Muscle layer of duodenum (tissue), 2 donors: Measurements from ENCODE around the gene SYAP1.
"Not testable (repeated sequence)": the region's sequence is repeated elsewhere in the genome, so short reads cannot be mapped to it uniquely, and the experiment has no call there.

ENCODE experiments used
- H3K27ac ChIP-seq: one replicate; pipeline ENCODE4 v1.7.0; 2013; ENCODE audit warnings: mild to moderate bottlenecking, low read length
- H3K27me3 ChIP-seq: one replicate; pipeline ENCODE4 v1.7.0; 2013; ENCODE audit warnings: low read depth, mild to moderate bottlenecking, control low read depth, low read length
- H3K36me3 ChIP-seq, 2 donors: one replicate each; pipeline ENCODE4 v1.7.0; 2013; ENCODE audit warnings: low read length in 2 of 2, control low read depth in 1 of 2, mild to moderate bottlenecking in 1 of 2; ENCODE audit not compliant: insufficient read depth in 2 of 2, control insufficient read depth in 1 of 2
- H3K4me1 ChIP-seq, 2 donors: one replicate each; pipeline ENCODE4 v1.7.0; 2013; ENCODE audit warnings: low read length in 2 of 2, mild to moderate bottlenecking in 2 of 2, control low read depth in 1 of 2, moderate library complexity in 1 of 2; ENCODE audit not compliant: insufficient read depth in 2 of 2, control insufficient read depth in 1 of 2
- H3K4me3 ChIP-seq, 2 donors: one replicate each; pipeline ENCODE4 v1.7.0; 2013; ENCODE audit warnings: low read length in 2 of 2, low read depth in 1 of 2, mild to moderate bottlenecking in 1 of 2
- H3K9me3 ChIP-seq, 2 donors: one replicate each; pipeline ENCODE4 v1.7.0; 2013; ENCODE audit warnings: low read length in 2 of 2, control low read depth in 1 of 2, mild to moderate bottlenecking in 1 of 2; ENCODE audit not compliant: control insufficient read depth in 1 of 2
- donor health status: healthy.

The SYAP1 gene

DNA sequence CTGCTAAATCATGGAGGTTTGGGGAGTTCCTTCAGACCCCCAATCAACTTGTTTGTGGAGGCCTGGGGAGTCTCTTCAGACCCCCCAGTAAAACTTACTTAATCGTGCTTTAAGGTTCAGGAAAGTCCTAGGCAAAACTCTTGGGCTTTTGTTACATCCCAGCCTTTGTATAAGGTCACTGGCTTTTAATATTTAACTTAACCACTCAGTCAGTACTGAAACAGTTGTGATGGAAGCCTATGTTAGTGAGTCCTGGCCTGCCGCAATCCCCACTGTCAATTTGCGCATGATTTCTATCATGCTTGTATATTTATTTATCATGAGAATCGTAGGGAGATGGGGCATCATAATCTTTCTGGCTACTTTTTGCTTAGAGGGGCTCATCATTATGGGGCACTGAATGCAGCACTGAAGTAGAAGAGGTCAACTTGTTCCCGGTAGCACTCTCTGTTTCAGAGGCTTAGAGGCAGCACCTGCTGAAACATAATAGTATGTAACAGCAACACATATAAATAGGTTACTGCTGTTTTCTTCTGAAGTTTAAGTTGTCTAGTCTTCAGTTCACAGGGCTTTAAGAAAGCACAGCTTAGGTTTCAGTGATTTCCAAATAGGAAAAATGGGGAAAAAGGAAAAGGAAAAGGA is 7.1 kb downstream of the SYAP1 start:
- H3K27ac ChIP-seq, H3K4me3 ChIP-seq, H3K36me3 ChIP-seq, H3K9me3 ChIP-seq, H3K4me1 ChIP-seq, H3K27me3 ChIP-seq: not testable (repeated sequence)

DNA sequence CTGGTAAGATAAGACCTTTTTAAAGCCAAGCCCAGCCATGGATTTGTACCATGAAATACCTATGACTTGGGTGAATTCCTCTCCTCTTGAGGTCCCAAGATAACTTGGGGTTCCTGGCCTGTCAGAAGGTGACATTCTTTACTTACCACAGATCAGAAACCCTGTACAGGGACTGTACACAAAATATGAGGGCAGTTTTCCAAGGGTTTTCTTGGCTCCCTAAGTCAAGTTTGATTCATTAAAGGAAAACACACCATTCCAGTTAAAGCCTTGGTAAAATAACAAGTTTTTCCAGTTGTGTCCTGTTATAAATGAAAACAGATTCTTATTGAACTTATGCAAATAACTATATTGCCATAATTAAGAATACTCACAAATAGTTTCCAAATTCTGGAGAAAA is 8.2 kb downstream of the SYAP1 start:
- H3K4me3 ChIP-seq = no peak overlapping the region
- no peaks in the 10 kb centered on the region for H3K9me3 ChIP-seq
- H3K36me3 ChIP-seq = no peaks in the 10 kb centered on the region
- no peak overlapping the region for H3K27ac ChIP-seq
- peaks cover 0 to 3% of the 10 kb centered on the region in 2 donors for H3K4me1 ChIP-seq
- no peaks in the 10 kb centered on the region for H3K27me3 ChIP-seq

DNA sequence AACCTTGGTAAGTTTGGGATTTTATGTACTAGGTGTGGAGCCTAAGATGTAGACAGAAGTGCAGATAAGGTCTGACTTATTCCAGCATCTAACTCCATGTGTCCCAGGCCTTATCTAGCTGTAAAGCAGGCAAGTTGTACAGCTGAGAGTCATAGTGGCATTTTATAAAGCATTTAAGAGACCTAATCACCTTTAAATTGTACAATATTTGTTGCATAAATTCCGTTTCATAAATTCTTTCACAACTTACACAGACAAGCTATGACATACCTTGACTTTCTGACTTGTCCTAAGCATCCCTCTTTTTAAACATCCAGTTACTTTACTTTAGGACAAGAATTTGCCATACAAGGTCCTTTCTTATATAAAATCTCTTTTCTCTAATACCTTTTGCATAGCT is 11.0 kb downstream of the SYAP1 start:
- Histone ChIP-seq H3K27me3 (no peaks in the 10 kb centered on the region), H3K4me1 (no peaks in the 10 kb centered on the region), H3K36me3 (no peaks in the 10 kb centered on the region), H3K9me3 (no peaks in the 10 kb centered on the region), H3K4me3 (no peak overlapping the region), H3K27ac (no peak overlapping the region)

DNA sequence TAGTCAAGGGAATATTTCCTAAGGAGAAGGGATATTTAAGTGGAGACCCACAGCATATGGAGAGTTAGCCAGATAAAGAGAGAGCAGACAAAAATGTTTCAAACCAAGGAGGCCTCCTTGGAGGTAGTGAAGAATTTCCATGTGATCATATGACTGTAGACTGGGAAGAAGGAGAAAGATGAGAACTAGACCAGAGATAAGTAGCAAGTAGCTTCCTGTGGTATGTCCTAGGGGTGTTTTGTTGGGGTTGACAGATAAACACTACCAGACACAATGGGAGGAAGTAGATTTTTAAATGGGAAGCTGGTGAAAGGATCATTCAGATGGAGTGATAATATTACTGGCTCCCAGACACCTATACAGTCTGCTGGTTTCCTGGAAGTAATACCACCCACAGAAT is 13.6 kb downstream of the SYAP1 start:
- Histone ChIP-seq H3K27ac (no peak overlapping the region), H3K4me3 (no peak overlapping the region), H3K4me1 (no peaks in the 10 kb centered on the region), H3K9me3 (no peaks in the 10 kb centered on the region), H3K27me3 (no peaks in the 10 kb centered on the region), H3K36me3 (peaks cover 15 to 19% of the 10 kb centered on the region in 2 donors)

DNA sequence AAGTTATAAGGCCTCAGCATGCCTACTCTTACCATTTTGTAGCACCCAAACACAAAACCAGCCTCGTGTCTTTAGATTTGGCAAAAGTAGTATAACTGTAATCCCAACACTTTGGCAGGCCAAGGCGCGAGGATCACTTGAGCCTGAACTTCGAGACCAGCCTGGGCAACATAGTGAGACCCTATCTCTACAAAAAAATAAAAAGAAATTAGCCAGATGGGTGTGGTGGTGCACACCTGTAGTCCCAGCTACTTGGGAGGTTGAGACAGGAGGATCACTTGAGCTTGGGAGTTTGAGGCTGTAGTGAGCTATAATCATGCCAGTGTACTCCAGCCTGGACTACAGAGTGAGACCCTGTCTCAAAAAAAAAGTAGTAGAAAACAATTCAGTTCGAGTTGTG is 17.6 kb downstream of the SYAP1 start:
- no peaks in the 10 kb centered on the region for H3K4me1 ChIP-seq
- H3K4me3 ChIP-seq = no peak overlapping the region
- H3K36me3 ChIP-seq = peaks cover 22 to 26% of the 10 kb centered on the region in 2 donors
- H3K9me3 ChIP-seq = no peaks in the 10 kb centered on the region
- H3K27ac ChIP-seq = no peak overlapping the region
- no peaks in the 10 kb centered on the region for H3K27me3 ChIP-seq

DNA sequence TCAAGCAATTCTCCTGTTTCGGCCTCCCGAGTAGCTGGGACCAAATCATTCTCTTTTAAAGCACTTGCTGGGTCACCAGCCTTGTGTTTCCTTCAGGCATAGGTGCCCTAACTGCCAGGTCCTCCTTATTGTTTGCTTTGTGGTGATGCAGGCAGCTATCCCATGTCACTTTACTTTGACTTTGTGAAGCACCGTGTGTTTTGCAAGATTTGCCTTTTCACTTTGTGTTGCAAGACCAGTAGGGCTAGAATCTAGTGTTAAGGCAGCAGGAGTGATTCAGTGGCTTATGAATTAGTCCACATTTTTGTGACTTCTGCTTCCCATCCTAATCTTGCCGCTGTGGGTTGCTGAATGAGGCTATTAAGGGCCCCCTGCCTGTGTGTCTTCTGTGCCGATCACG is 20.2 kb downstream of the SYAP1 start:
- Histone ChIP-seq H3K9me3 (no peaks in the 10 kb centered on the region), H3K4me1 (no peaks in the 10 kb centered on the region), H3K36me3 (peaks cover 31 to 37% of the 10 kb centered on the region in 2 donors), H3K27me3 (no peaks in the 10 kb centered on the region), H3K27ac (no peak overlapping the region), H3K4me3 (no peak overlapping the region)

GRCh38 chrX:16743604-16744325 is 24.4 kb downstream of the SYAP1 start:
- Histone ChIP-seq H3K27ac (no peak overlapping the region), H3K27me3 (no peaks in the 10 kb centered on the region), H3K4me1 (no peaks in the 10 kb centered on the region), H3K36me3 (peaks cover 26 to 28% of the 10 kb centered on the region in 2 donors), H3K9me3 (no peaks in the 10 kb centered on the region), H3K4me3 (no peak overlapping the region)

- no peak overlapping the region for H3K4me3 ChIP-seq
- H3K27ac ChIP-seq = no peak overlapping the region
- peaks cover 20 to 31% of the 10 kb centered on the region in 2 donors for H3K36me3 ChIP-seq
These were observed 25.7 kb downstream of the SYAP1 start for GRCh38 chrX:16745102-16745501.

DNA sequence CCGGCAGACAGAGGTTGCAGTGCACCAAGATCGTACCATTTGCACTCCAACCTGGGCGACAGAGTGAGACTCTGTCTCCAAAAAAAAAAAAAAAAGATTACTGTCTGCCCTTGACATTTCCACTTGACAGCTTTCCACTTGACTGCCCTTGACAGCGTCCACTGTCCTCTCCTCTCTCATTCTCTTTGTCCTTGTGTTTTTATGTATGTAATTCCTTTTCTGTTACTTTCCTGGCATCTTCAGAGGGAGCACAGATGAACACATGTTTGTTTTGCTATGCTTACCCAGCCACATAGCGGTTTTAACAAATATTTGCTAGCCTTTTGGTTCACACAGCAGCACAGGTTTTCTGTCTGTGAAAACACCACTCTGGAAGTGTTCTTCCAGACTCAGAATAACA is 26.2 kb downstream of the SYAP1 start:
- H3K4me1 ChIP-seq = no peaks in the 10 kb centered on the region
- H3K27me3 ChIP-seq = no peaks in the 10 kb centered on the region
- no peaks in the 10 kb centered on the region for H3K9me3 ChIP-seq
- peaks cover 18 to 35% of the 10 kb centered on the region in 2 donors for H3K36me3 ChIP-seq
- no peak overlapping the region for H3K27ac ChIP-seq
- H3K4me3 ChIP-seq = no peak overlapping the region

More at GRCh38 chrX:16745102-16745501, 25.7 kb downstream of the SYAP1 start:
- H3K9me3 ChIP-seq = no peaks in the 10 kb centered on the region
- no peaks in the 10 kb centered on the region for H3K4me1 ChIP-seq
- H3K27me3 ChIP-seq = no peaks in the 10 kb centered on the region

- no peaks in the 10 kb centered on the region for H3K4me1 ChIP-seq
- H3K36me3 ChIP-seq = peaks cover 18 to 30% of the 10 kb centered on the region in 2 donors
- no peak overlapping the region for H3K4me3 ChIP-seq
- no peak overlapping the region for H3K27ac ChIP-seq
- no peaks in the 10 kb centered on the region for H3K9me3 ChIP-seq
- no peaks in the 10 kb centered on the region for H3K27me3 ChIP-seq
These were observed 29.0 kb downstream of the SYAP1 start for GRCh38 chrX:16748425-16748824.

DNA sequence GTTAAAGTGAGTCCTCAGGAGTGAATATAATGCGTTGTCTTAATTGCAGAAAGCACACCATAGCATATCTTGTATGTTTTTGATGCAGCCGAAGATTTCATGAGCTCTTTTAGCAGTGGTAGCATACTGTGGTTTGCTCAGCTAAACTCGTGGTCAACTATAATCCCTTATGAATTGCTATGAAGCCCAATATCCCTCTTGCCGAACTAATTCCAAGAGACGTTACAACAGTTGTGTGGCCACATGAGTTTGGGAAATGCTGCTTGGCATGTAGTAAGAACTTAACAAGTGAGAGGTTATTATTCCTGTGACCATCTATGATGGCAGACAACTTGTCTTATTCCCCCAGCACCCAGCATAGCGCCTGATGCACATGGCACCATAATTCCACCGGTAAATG is 30.7 kb downstream of the SYAP1 start:
- Histone ChIP-seq H3K27me3 (no peaks in the 10 kb centered on the region), H3K4me3 (no peak overlapping the region), H3K27ac (no peak overlapping the region), H3K9me3 (no peaks in the 10 kb centered on the region), H3K4me1 (no peaks in the 10 kb centered on the region), H3K36me3 (peaks cover 4 to 18% of the 10 kb centered on the region in 2 donors)

DNA sequence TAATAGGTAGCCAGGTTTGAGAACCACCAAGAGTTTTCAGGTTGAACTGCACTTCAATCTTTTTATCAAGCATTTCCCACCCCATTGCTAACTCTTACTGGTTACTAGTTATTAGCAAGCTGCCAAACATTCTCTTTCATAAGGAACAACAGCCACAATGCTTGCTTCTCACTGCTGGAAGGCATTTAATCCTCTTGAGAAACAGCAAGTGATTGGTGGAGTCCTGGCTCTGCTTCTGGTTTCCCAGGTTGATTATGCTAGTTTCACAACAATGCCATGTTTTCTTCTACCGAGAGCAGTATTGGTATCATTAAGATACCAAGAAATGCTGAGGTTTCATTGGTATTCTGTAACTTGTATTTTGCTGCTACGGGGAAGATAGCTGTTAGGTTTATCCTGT is 34.6 kb downstream of the SYAP1 start:
- Histone ChIP-seq H3K9me3 (no peaks in the 10 kb centered on the region), H3K27me3 (no peaks in the 10 kb centered on the region), H3K4me1 (no peaks in the 10 kb centered on the region), H3K36me3 (peaks cover 11 to 21% of the 10 kb centered on the region in 2 donors), H3K27ac (no peak overlapping the region), H3K4me3 (no peak overlapping the region)
